PC-9 (cell line): Measurements from ENCODE around the gene LAMA3. TPM values are rescaled to one million over a fixed set of nuclear protein-coding genes. Genes with fewer than 3 reads are reported as not detected.

ENCODE experiments used
- BruUV-seq: library from RNA; stranded (reverse); fragments of 400-500 nt; replicated peaks from 2 replicates; lab custom pipeline; 2021; lab: Mats Ljungman, UMichigan
- CTCF ChIA-PET: fragments of 300-600 bp; sonication (Branson Sonifier 250); formaldehyde crosslinking; loops from one replicate; lab custom pipeline; 2022; ENCODE audit warnings: antibody characterized with exemption; lab: Charles Lee
- POLR2A ChIA-PET: fragments of 300-600 bp; sonication (Branson Sonifier 250); formaldehyde crosslinking; loops from one replicate; lab custom pipeline; 2022; ENCODE audit warnings: antibody characterized with exemption; ENCODE audit not compliant: unreplicated experiment; lab: Charles Lee
- DNase-seq, 2 experiments: peaks; one replicate each; pipeline versions ENCODE4 v3.0.0 to v3.0.0-alpha.2; 2015 to 2022; ENCODE audit warnings: mixed read lengths in 1 of 2
- H2AFZ ChIP-seq: fragments of 200-600 bp; sonication (generic); 2 replicates; pipeline ENCODE4 v1.8.1; 2017; ENCODE audit warnings: antibody characterized with exemption
- H3F3A ChIP-seq: fragments of 200-600 bp; sonication (generic); 2 replicates; pipeline ENCODE4 v1.8.1; 2017; ENCODE audit warnings: antibody characterized with exemption, mild to moderate bottlenecking, low read depth; ENCODE audit not compliant: insufficient read depth
- H3K27ac ChIP-seq: fragments of 200-600 bp; sonication (generic); 2 replicates; pipeline ENCODE4 v1.6.1; 2016; ENCODE audit warnings: mixed run types
- H3K27me3 ChIP-seq: fragments of 200-600 bp; sonication (generic); 2 replicates; pipeline ENCODE4 v1.6.1; 2016; ENCODE audit warnings: low read depth, mixed run types; ENCODE audit not compliant: insufficient read depth
- H3K36me3 ChIP-seq: fragments of 200-600 bp; sonication (generic); 2 replicates; pipeline ENCODE4 v1.6.1; 2016; ENCODE audit warnings: low read depth, mixed run types
- H3K4me1 ChIP-seq: fragments of 200-600 bp; sonication (generic); replicated peaks from 2 replicates; pipeline ENCODE4 v1.6.1; 2016; ENCODE audit warnings: mixed run types; ENCODE audit not compliant: insufficient read depth
- H3K4me2 ChIP-seq: fragments of 200-600 bp; sonication (generic); 2 replicates; pipeline ENCODE4 v1.6.1; 2017; ENCODE audit warnings: mixed run types
- H3K4me3 ChIP-seq: fragments of 200-600 bp; sonication (generic); 2 replicates; pipeline ENCODE4 v1.6.1; 2016; ENCODE audit warnings: mixed run types
- H3K79me2 ChIP-seq: fragments of 200-600 bp; sonication (generic); 2 replicates; pipeline ENCODE4 v1.6.1; 2017; ENCODE audit warnings: low read depth, mixed run types
- H3K9me2 ChIP-seq: fragments of 200-600 bp; sonication (generic); 2 replicates; pipeline ENCODE4 v1.8.1; 2017; ENCODE audit warnings: mild to moderate bottlenecking; ENCODE audit not compliant: insufficient read depth
- H3K9me3 ChIP-seq: fragments of 200-600 bp; sonication (generic); 2 replicates; pipeline ENCODE4 v1.8.1; 2016; ENCODE audit warnings: low read depth; ENCODE audit not compliant: insufficient read depth
- H4K20me1 ChIP-seq: fragments of 200-600 bp; sonication (generic); 2 replicates; pipeline ENCODE4 v1.8.1; 2017; ENCODE audit not compliant: insufficient read depth
- CTCF ChIP-seq: fragments of 200-600 bp; sonication (generic); conservative IDR thresholded peaks from 2 replicates; pipeline ENCODE4 v1.6.1; 2017; ENCODE audit warnings: mixed run types, antibody characterized with exemption, mild to moderate bottlenecking, moderate library complexity
- EZH2 ChIP-seq: fragments of 200-600 bp; sonication (generic); IDR thresholded peaks from 2 replicates; pipeline ENCODE4 v1.8.0; 2017; ENCODE audit warnings: antibody characterized with exemption, low read depth
- intact Hi-C: fragments of 100-400 bp; cut with micrococcal nuclease; formaldehyde crosslinking; loops from one replicate; pipeline ENCODE4 v1.10.0; 2022; ENCODE audit not compliant: unreplicated experiment
- total RNA-seq: library from RNA; stranded (reverse); gene quantifications from 2 replicates; pipeline ENCODE4 v1.2.3, GENCODE V29; 2021

The LAMA3 gene
- total RNA-seq, 1 experiment from 2014 or later = 44.4 TPM

- BruUV-seq = no TSS peak
- no peak for DNase-seq
- no peaks in the 10 kb centered on the region for H3K9me2 ChIP-seq
Measured at GRCh38 chr18:23998018-23998417, 308.8 kb downstream of the LAMA3 start.

GRCh38 chr18:23998820-23999219, 309.6 kb downstream of the LAMA3 start:
- ChIA-PET POLR2A (interaction anchor here (0.6 to 0.7 kb wide), 2 partner anchors 24 to 427 kb away, joined by 3 read pairs; partner anchors contain the start of gene IMPACT), CTCF (no interaction called here)
- H3K4me3 ChIP-seq = no peak overlapping the region
- no peaks in the 10 kb centered on the region for H3K79me2 ChIP-seq
- peak overlapping the region; percentile 51 for H3K27ac ChIP-seq
- H4K20me1 ChIP-seq = no peaks in the 10 kb centered on the region
- BruUV-seq = no TSS peak
- no peak for TF ChIP-seq CTCF
- TF ChIP-seq EZH2 = no peak
- no peaks in the 10 kb centered on the region for H3K27me3 ChIP-seq
- DNase-seq = peak; percentile 34 to 88
- peaks cover 13% of the 10 kb centered on the region for H3F3A ChIP-seq
- H2AFZ ChIP-seq = no peak overlapping the region
- H3K9me2 ChIP-seq = no peaks in the 10 kb centered on the region
- peaks cover 25% of the 10 kb centered on the region for H3K4me1 ChIP-seq
- no peaks in the 10 kb centered on the region for H3K9me3 ChIP-seq
- intact Hi-C loops = no loop called here
- peak overlapping the region; percentile 60 for H3K4me2 ChIP-seq
- H3K36me3 ChIP-seq = no peaks in the 10 kb centered on the region

More at GRCh38 chr18:23998018-23998417, 308.8 kb downstream of the LAMA3 start:
- no peak overlapping the region for H3K4me3 ChIP-seq
- ChIA-PET POLR2A (interaction anchor here (0.5 kb wide), 1 partner anchor 120 kb away, joined by 3 read pairs; no protein-coding TSS in a partner anchor), CTCF (no interaction called here)
- no peaks in the 10 kb centered on the region for H3K9me3 ChIP-seq
- no peak overlapping the region for H2AFZ ChIP-seq
- TF ChIP-seq EZH2 (no peak), CTCF (no peak)
- no peaks in the 10 kb centered on the region for H3K36me3 ChIP-seq
- H3K4me2 ChIP-seq = no peak overlapping the region
- H3K4me1 ChIP-seq = peaks cover 29% of the 10 kb centered on the region
- H3K79me2 ChIP-seq = no peaks in the 10 kb centered on the region
- H3K27me3 ChIP-seq = no peaks in the 10 kb centered on the region
- no peaks in the 10 kb centered on the region for H4K20me1 ChIP-seq
- peaks cover 14% of the 10 kb centered on the region for H3F3A ChIP-seq
- H3K27ac ChIP-seq = no peak overlapping the region
- intact Hi-C loops = no loop called here

DNA sequence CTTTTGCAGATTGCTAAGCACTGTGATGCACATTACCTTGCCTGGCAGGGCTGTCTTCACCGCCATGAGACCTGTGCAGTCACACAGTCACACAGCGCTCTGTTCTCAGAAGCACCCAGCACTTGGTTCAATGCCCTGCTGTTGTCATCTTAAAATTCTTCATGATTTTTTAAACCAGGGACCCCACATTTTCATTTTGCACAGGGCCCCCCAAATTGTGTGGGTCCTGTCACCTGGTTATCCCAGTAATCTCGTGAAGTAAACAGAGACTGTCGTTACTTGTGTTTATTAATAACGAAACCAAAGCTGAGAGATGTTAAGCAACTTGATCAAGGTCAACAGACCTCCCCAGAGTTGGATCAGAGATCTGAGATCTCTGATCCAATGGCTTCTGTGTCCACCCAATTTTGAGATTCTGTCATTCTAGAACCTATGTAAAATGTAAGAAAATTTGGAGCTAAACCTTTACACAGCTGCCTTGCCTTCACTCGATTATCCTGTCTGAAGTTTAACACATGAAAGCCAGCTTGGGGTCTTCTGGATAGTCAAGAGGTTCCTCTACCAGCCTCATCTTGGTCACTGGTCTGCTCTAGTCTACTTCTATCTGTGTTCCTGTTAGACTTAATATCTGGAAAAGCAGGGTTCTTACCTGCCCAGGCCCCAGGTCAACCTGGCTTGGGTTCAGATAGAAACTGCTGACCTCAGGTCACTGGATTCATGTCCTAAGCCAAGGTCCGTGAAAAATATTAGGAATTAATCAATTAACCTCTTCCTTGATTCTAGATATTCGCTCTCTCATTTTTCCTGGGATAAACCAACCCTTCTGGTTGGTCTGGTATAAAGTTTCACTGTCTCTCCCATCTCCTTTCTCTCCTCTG, 311.6 kb downstream of the LAMA3 start:
- no peak overlapping the region for H3K4me2 ChIP-seq
- no peaks in the 10 kb centered on the region for H3K27me3 ChIP-seq
- H4K20me1 ChIP-seq = no peaks in the 10 kb centered on the region
- CTCF ChIA-PET = no interaction called here
- no peak for DNase-seq
- no peak overlapping the region for H3K4me3 ChIP-seq
- H3K9me3 ChIP-seq = no peaks in the 10 kb centered on the region
- intact Hi-C loops = no loop called here
- H3K79me2 ChIP-seq = no peaks in the 10 kb centered on the region
- H3F3A ChIP-seq = peaks cover 7% of the 10 kb centered on the region; the same call in 1 of the 2 replicates
- no peaks in the 10 kb centered on the region for H3K36me3 ChIP-seq
- H3K9me2 ChIP-seq = no peaks in the 10 kb centered on the region
- no TSS peak for BruUV-seq
- TF ChIP-seq EZH2 = no peak
- TF ChIP-seq CTCF = no peak
- no peak overlapping the region for H2AFZ ChIP-seq
- POLR2A ChIA-PET = no interaction called here
- H3K4me1 ChIP-seq = peaks cover 19% of the 10 kb centered on the region
- H3K27ac ChIP-seq = no peak overlapping the region
